SU-DHL-6 (cell line): Measurements from ENCODE around the gene TMED7.

Experiments
- CTCF ChIP-seq: fragments of 200-600 bp; sonication (generic); IDR thresholded peaks from one replicate; pipeline ENCODE4 v1.5.1; 2017; ENCODE audit warnings: antibody characterized with exemption, mild to moderate bottlenecking, low read length, moderate library complexity; ENCODE audit not compliant: insufficient read depth, poor library complexity, severe bottlenecking
- EZH2phosphoT487 ChIP-seq: fragments of 200-600 bp; sonication (generic), shearing (Covaris generic); conservative IDR thresholded peaks from 2 replicates; pipeline ENCODE4 v1.6.1; 2018; ENCODE audit warnings: mild to moderate bottlenecking, antibody characterized with exemption, low read length, moderate library complexity, mixed read lengths

- TF ChIP-seq CTCF, result no peak
- no peak for TF ChIP-seq EZH2phosphoT487
Observed at GRCh38 chr5:115661563-115661962, 35.7 kb upstream of the TMED7 start.
